Gastrocnemius medialis (tissue), 4 donors: ENCODE measurements around the gene RPS4Y1. TPM values are rescaled to one million over a fixed set of nuclear protein-coding genes. Genes with fewer than 3 reads are reported as not detected.
"Not testable (repeated sequence)": the region's sequence is repeated elsewhere in the genome, so short reads cannot be mapped to it uniquely, and the experiment has no call there.

Source experiments
- ATAC-seq, 2 donors: fragments of 150-250 bp; one replicate each; pipeline ENCODE4 v1.9.1; 2016
- DNase-seq, 2 donors: peaks; one replicate each; pipeline ENCODE4 v3.0.0-alpha.2; 2019
- H3K27ac ChIP-seq, 4 donors: fragments of 200-600 bp; sonication (generic); 1 replicate in 1 of 4; 2 replicates in 3 of 4; pipeline ENCODE4 v1.5.1; 2016 to 2018; ENCODE audit warnings: mild to moderate bottlenecking in 2 of 4, moderate library complexity in 1 of 4
- H3K27me3 ChIP-seq, 3 donors: fragments of 200-600 bp; sonication (generic) in 2 of 3; 1 replicate in 1 of 3; 2 replicates in 2 of 3; pipeline versions ENCODE4 v1.5.1 to v1.6.0; 2016 to 2019; ENCODE audit warnings: mild to moderate bottlenecking in 1 of 3, moderate library complexity in 1 of 3
- H3K36me3 ChIP-seq, 2 donors: fragments of 200-600 bp; sonication (generic) in 1 of 2; one replicate each; pipeline ENCODE4 v1.5.1; 2017 to 2018
- H3K4me1 ChIP-seq, 2 donors: fragments of 200-600 bp; sonication (generic) in 1 of 2; one replicate each; pipeline ENCODE4 v1.5.1; 2016 to 2017; ENCODE audit warnings: mild to moderate bottlenecking in 2 of 2
- H3K4me3 ChIP-seq, 4 donors: fragments of 200-600 bp; sonication (generic) in 3 of 4; 1 replicate in 1 of 4; 2 replicates in 3 of 4; pipeline ENCODE4 v1.5.1; 2016 to 2019; ENCODE audit warnings: mild to moderate bottlenecking in 2 of 4
- H3K9me3 ChIP-seq, 3 donors: fragments of 200-600 bp; sonication (generic) in 2 of 3; 1 replicate in 1 of 3; 2 replicates in 2 of 3; pipeline ENCODE4 v1.5.1; 2016 to 2019
- POLR2A ChIP-seq, 2 donors: fragments of 450-650 bp; IDR thresholded peaks; one replicate each; pipeline ENCODE4 v1.6.1; 2017; ENCODE audit warnings: antibody characterized with exemption in 2 of 2, mild to moderate bottlenecking in 2 of 2, moderate library complexity in 2 of 2
- in situ Hi-C, 4 donors: fragments of 200-750 bp; cut with MboI; loops; one replicate each; pipeline versions ENCODE4 v1.15.0 to v1.8.0; 2017; ENCODE audit warnings: low sequenced_read_pairs in 4 of 4
- intact Hi-C: fragments of 100-400 bp; cut with DNase I; formaldehyde crosslinking; loops from one replicate; pipeline ENCODE4 v1.15.1; 2023; ENCODE audit warnings: low total_unique reads
- total RNA-seq, 4 donors: library from RNA; depleted of rRNA; stranded (reverse); fragments of >200 nt; gene quantifications; one replicate each; pipeline versions ENCODE4 v1.1.0 to v1.2.3, GENCODE V29; 2016
- TF ChIP-seq, protein P1 (sequence below), 5 experiments: fragments of 450-650 bp in 3 of 5; fragments of 200-600 bp in 2 of 5; sonication (generic) in 2 of 5; IDR thresholded peaks in 4 of 5; conservative IDR thresholded peaks in 1 of 5; 1 replicate in 4 of 5; 2 replicates in 1 of 5; pipeline ENCODE4 v1.5.1; 2016 to 2019; ENCODE audit warnings: antibody characterized with exemption in 5 of 5, mild to moderate bottlenecking in 3 of 5, moderate library complexity in 3 of 5

RPS4Y1 gene
- total RNA-seq, 4 donors from 2014 or later, result 159 to 174 TPM; not detected in 2

DNA sequence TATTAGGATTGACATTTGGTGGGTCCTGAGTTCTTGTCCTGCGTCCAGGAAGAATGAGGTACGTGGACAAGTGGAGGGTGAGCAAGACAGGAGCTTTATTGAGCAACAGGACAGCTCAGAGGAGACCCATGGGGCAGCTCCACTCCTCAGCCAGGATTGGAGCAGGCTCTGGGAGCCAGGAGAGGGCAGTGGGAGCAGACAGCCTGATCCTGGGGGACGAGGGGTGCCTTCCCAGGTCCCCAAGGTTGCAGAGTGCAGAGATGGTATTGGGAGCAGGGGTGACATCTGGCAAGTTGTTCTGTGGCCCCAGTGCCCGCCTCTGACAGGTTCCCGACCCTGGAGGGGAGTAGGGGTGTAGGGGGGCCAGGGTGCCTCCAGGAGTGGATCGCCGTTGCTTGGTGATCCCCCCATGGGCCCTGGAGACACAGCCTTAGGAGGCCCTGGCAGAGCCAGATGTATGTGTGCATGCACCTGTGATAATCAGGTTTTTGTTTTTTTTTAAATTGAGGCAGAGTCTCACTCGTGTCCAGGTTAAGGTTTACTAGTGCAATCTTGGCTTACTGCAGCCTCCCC lies 26.7 kb downstream of the RPS4Y1 start:
- H3K27ac ChIP-seq, result no peak overlapping the region
- TF ChIP-seq, protein P1, sequence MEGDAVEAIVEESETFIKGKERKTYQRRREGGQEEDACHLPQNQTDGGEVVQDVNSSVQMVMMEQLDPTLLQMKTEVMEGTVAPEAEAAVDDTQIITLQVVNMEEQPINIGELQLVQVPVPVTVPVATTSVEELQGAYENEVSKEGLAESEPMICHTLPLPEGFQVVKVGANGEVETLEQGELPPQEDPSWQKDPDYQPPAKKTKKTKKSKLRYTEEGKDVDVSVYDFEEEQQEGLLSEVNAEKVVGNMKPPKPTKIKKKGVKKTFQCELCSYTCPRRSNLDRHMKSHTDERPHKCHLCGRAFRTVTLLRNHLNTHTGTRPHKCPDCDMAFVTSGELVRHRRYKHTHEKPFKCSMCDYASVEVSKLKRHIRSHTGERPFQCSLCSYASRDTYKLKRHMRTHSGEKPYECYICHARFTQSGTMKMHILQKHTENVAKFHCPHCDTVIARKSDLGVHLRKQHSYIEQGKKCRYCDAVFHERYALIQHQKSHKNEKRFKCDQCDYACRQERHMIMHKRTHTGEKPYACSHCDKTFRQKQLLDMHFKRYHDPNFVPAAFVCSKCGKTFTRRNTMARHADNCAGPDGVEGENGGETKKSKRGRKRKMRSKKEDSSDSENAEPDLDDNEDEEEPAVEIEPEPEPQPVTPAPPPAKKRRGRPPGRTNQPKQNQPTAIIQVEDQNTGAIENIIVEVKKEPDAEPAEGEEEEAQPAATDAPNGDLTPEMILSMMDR (IDR thresholded peaks at IDR 0.05 in 4 of 5, conservative IDR thresholded peaks at IDR 0.05 in 1 of 5), result no peak
- no peak for TF ChIP-seq POLR2A (IDR thresholded peaks at IDR 0.05)
- DNase-seq (no peak), ATAC-seq (no peak)
- no peaks in the 10 kb centered on the region for H3K27me3 ChIP-seq
- in situ Hi-C loops (no loop called here), intact Hi-C loops (no loop called here)
- no peaks in the 10 kb centered on the region for H3K4me1 ChIP-seq
- H3K4me3 ChIP-seq, result no peak overlapping the region
- no peaks in the 10 kb centered on the region for H3K9me3 ChIP-seq
- no peaks in the 10 kb centered on the region for H3K36me3 ChIP-seq

- DNase-seq, H3K4me3 ChIP-seq, intact Hi-C loops, in situ Hi-C loops, H3K27me3 ChIP-seq, H3K36me3 ChIP-seq, H3K27ac ChIP-seq, ATAC-seq, H3K9me3 ChIP-seq, H3K4me1 ChIP-seq: not testable (repeated sequence)
Observed at GRCh38 chrY:2872234-2872633, 30.8 kb downstream of the RPS4Y1 start.

- in situ Hi-C loops (no loop called here), intact Hi-C loops (no loop called here)
- DNase-seq, result no peak
- Histone ChIP-seq H3K9me3 (no peaks in the 10 kb centered on the region), H3K4me1 (no peaks in the 10 kb centered on the region), H3K36me3 (no peaks in the 10 kb centered on the region), H3K27ac (no peak overlapping the region), H3K27me3 (no peaks in the 10 kb centered on the region), H3K4me3 (no peak overlapping the region)
- TF ChIP-seq, protein P1 (IDR thresholded peaks at IDR 0.05 in 4 of 5, conservative IDR thresholded peaks at IDR 0.05 in 1 of 5), result no peak
- no peak for TF ChIP-seq POLR2A (IDR thresholded peaks at IDR 0.05)
- no peak for ATAC-seq
Observed at GRCh38 chrY:2874211-2874610, 32.8 kb downstream of the RPS4Y1 start.

GRCh38 chrY:2883561-2883960 lies 42.2 kb downstream of the RPS4Y1 start:
- TF ChIP-seq, protein P1 (IDR thresholded peaks at IDR 0.05 in 4 of 5, conservative IDR thresholded peaks at IDR 0.05 in 1 of 5), result no peak
- no peak for TF ChIP-seq POLR2A (IDR thresholded peaks at IDR 0.05)
- Histone ChIP-seq H3K4me1 (no peaks in the 10 kb centered on the region), H3K9me3 (no peaks in the 10 kb centered on the region), H3K27me3 (no peaks in the 10 kb centered on the region), H3K4me3 (no peak overlapping the region), H3K27ac (no peak overlapping the region), H3K36me3 (no peaks in the 10 kb centered on the region)
- ATAC-seq (no peak), DNase-seq (no peak)
- in situ Hi-C loops, result no loop called here
- intact Hi-C loops, result no loop called here

- intact Hi-C loops, result no loop called here
- no peak overlapping the region for H3K27ac ChIP-seq
- ATAC-seq, result no peak
- in situ Hi-C loops, result no loop called here
- no peak for DNase-seq
- H3K27me3 ChIP-seq, result no peaks in the 10 kb centered on the region
- no peak for TF ChIP-seq POLR2A (IDR thresholded peaks at IDR 0.05)
- TF ChIP-seq, protein P1 (IDR thresholded peaks at IDR 0.05 in 4 of 5, conservative IDR thresholded peaks at IDR 0.05 in 1 of 5), result no peak
- no peaks in the 10 kb centered on the region for H3K4me1 ChIP-seq
- no peaks in the 10 kb centered on the region for H3K9me3 ChIP-seq
- no peaks in the 10 kb centered on the region for H3K36me3 ChIP-seq
- no peak overlapping the region for H3K4me3 ChIP-seq
Observed at GRCh38 chrY:2885880-2886279, 44.5 kb downstream of the RPS4Y1 start.
